ENCODE data around the gene EPHB1. TPM values are rescaled to one million over a fixed set of nuclear protein-coding genes. Genes with fewer than 3 reads are reported as not detected.

Gene EPHB1
- total RNA-seq = 0.53 and 0.79 TPM in 2 replicates

DNA sequence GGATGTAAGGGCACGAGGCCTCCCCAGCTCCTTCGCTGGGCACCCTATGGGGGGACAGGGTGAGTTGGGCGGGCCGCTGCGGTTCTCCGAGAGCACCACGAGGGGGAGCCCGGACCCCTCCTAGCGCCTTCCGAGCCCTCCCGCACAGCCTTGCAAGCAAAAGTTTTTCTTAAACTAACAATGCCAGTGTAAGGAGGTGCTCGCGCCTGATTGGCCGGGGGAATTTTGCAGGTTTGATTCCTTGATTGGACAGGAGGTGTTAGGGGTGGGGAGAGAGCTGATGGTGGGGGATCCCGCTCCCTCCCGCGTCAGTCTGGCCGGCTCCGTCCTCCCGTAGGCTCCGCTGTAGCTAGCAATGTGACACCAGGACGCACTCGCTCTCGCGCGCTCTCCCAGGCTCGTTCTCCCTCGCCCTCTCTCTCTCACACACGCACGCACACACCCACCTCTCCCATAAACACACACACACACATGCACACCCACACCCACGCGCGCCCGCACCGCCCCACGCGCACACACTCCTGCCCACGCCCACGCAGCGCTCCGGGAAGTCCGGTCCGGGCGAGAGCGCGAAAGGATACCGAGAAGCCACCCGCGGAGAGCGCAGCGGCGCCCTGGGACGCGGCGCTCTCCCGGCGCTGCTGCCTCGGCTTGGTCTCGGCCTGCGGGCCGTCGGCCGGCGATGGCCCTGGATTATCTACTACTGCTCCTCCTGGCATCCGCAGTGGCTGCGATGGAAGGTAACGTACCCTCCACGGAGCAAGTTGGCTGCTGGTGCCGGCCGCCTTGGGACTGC, at the start of gene EPHB1:
TSS of gene EPHB1 (plus strand) at position 311 of the 796 bp plus-strand sequence.

Small RNAs within 50 kb of the gene (small RNA-seq; reads per million reads assigned to genes)
- gene RNA5SP141 (0.35 reads per million), gene RNU6-1174P (not detected)

Other genes starting within 250 kb of the EPHB1 start
- not detected in 2 replicates for gene KY, start 144.2 kb upstream of the EPHB1 start, total RNA-seq

Measured in thoracic aorta endothelial cell (primary cell).